Ovary (tissue), 3 donors: Measurements from ENCODE around the gene NEU2.

Experiments
- POLR2A ChIP-seq: fragments of 450-650 bp; IDR thresholded peaks from one replicate; pipeline ENCODE4 v1.6.1; 2017; ENCODE audit warnings: antibody characterized with exemption, mild to moderate bottlenecking, moderate library complexity
- TF ChIP-seq, protein P1 (sequence below), 3 donors: fragments of 450-650 bp in 2 of 3; fragments of 200-600 bp in 1 of 3; IDR thresholded peaks; one replicate each; pipeline versions ENCODE4 v1.5.1 to v1.8.0; 2016 to 2022; ENCODE audit warnings: antibody characterized with exemption in 3 of 3, mild to moderate bottlenecking in 1 of 3
- donor health status: DM: no; HTN: no; CAD: no.

DNA sequence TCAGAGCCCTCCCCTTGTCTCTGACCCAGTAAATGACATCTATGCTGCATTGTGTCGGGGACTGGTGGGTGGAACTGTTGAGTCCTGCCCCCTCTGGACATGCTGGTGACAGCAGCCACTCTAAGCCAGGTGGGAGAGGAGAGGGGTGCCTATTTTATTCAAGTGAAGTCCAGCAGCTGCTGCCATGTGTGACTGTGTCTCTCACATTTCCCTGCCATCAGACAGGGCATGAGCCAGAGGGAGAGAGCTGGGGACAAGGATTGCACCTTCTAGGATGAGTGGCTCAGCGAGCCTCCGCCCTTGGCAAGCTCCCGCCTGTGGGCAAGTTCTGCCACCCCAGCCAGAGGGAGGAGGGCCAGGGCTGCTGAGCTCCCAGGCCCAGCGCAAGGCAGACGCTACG lies 33.1 kb upstream of the NEU2 start:
- TF ChIP-seq, protein P1, sequence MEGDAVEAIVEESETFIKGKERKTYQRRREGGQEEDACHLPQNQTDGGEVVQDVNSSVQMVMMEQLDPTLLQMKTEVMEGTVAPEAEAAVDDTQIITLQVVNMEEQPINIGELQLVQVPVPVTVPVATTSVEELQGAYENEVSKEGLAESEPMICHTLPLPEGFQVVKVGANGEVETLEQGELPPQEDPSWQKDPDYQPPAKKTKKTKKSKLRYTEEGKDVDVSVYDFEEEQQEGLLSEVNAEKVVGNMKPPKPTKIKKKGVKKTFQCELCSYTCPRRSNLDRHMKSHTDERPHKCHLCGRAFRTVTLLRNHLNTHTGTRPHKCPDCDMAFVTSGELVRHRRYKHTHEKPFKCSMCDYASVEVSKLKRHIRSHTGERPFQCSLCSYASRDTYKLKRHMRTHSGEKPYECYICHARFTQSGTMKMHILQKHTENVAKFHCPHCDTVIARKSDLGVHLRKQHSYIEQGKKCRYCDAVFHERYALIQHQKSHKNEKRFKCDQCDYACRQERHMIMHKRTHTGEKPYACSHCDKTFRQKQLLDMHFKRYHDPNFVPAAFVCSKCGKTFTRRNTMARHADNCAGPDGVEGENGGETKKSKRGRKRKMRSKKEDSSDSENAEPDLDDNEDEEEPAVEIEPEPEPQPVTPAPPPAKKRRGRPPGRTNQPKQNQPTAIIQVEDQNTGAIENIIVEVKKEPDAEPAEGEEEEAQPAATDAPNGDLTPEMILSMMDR (IDR thresholded peaks at IDR 0.05): no peak
- TF ChIP-seq POLR2A: no peak
